Spleen (tissue), 7 donors: ENCODE data around the gene KMO.

Source experiments
- CTCF ChIP-seq, 11 experiments: fragments of 200-600 bp in 7 of 11; fragments of 450-650 bp in 4 of 11; sonication (generic) in 4 of 11; IDR thresholded peaks in 8 of 11; conservative IDR thresholded peaks in 3 of 11; 1 replicate in 7 of 11; 2 replicates in 4 of 11; pipeline versions ENCODE4 v1.4.0 to v1.8.0; 2016 to 2021; ENCODE audit warnings: antibody characterized with exemption in 11 of 11, inconsistent platforms in 4 of 11, mild to moderate bottlenecking in 1 of 11
- POLR2A ChIP-seq, 3 donors: fragments of 450-650 bp; IDR thresholded peaks; one replicate each; pipeline ENCODE4 v1.5.1; 2017; ENCODE audit warnings: antibody characterized with exemption in 3 of 3, mild to moderate bottlenecking in 1 of 3
- POLR2AphosphoS5 ChIP-seq, 3 donors: sonication (generic); formaldehyde crosslinking; IDR thresholded peaks; one replicate each; pipeline ENCODE4 v1.5.1; 2017; ENCODE audit warnings: antibody characterized with exemption in 3 of 3
- donor health status: DM: no; HTN: no; CAD: no; lungs with moderate emphysema.
- donor health status: DM: no; HTN: no; CAD: no.
- donor health status: DM: no; HTN: no; CAD: no.

DNA sequence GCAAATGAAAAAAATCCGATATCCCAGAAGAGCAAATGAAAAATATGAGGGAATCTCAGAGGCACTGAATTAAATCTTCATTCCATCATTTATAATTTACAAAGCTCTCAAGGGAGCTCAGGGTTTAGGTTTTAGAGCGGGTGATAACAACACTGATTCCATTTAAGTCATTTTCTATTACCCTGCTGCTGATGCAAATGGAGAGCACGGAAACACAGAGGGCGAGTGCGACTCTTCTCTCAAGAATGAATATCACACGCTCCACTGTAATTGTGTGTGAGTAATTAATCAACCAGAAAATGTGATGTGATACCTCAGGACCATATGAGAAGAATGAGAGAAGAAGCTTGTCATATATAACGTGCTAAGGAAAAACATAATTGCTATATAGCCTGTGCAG is 85.2 kb downstream of the KMO start:
- TF ChIP-seq CTCF (IDR thresholded peaks at IDR 0.05 in 8 of 11, conservative IDR thresholded peaks at IDR 0.05 in 3 of 11) = no peak
- TF ChIP-seq POLR2A (IDR thresholded peaks at IDR 0.05) = no peak
- TF ChIP-seq POLR2AphosphoS5 (IDR thresholded peaks at IDR 0.05) = no peak
